ENCODE results near the gene GPC6.

The GPC6 gene

DNA sequence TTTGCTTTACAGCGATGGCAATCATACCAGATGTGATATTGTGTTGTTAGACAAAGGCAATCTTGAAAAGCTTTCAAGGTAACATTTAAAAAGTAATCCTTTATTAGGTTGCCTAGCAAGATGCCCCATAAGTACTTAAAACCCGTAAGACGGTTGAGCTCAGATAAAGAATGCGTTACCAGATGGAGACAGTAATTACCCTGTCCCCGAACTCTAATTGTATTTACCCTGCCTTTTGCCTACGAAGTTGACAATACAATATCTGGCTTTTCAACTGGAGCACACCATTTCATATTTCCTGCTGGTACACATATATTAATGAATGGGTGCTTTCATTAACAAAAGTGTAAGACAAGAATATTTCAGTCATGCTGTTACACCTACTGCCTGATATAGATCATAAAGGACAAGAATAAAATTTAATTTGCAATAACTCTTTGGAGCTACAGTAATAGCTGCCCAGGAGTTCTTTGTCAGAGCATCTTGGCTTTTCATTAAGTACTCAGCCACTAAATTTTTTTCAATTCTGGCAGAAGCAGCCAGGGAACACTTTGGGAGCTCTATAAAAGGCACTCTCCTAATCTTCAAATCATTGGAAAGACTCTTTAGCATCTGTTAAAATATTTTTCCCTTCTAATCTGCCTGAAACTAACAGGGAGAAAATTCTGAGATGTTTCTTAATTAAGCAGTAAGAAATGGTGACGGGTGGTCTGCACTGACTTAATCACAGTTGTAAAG lies 1189.1 kb downstream of the GPC6 start:
- H3K27me3 ChIP-seq (ENCODE audit: control insufficient read depth in 3 of 3, insufficient read depth in 3 of 3, low read depth in 1 of 3, low read length in 3 of 3) = no peaks in the 10 kb centered on the region
- WGBS, 2 donors (ENCODE audit: extremely low coverage in 2 of 2, insufficient read length in 2 of 2, insufficient replicate concordance in 1 of 2) = no CpG with 5 or more reads among the region's 7 CpGs
- H2BK15ac ChIP-seq (ENCODE audit: low read length) = no peak overlapping the region
- H3K9ac ChIP-seq (ENCODE audit: low read depth, low read length, poor library complexity) = no peak overlapping the region
- DNase-seq (ENCODE audit: low spot score) = no peak
- H3K14ac ChIP-seq (ENCODE audit: low read length) = no peak overlapping the region
- H3K79me1 ChIP-seq (ENCODE audit: low read depth, low read length) = no peaks in the 10 kb centered on the region
- no peak overlapping the region for H4K8ac ChIP-seq (ENCODE audit: low read depth, low read length)
- H2BK12ac ChIP-seq (ENCODE audit: low read length) = no peak overlapping the region
- no peak overlapping the region for H3K4me2 ChIP-seq (ENCODE audit: insufficient read depth, low read length, poor library complexity, severe bottlenecking)
- H3K9me3 ChIP-seq (replicated peaks in 1 of 2; ENCODE audit: control insufficient read depth in 2 of 2, insufficient read depth in 1 of 2, low read depth in 1 of 2, low read length in 2 of 2) = no peaks in the 10 kb centered on the region
- no peak overlapping the region for H2AK5ac ChIP-seq (ENCODE audit: low read depth, low read length)
- H3K4me1 ChIP-seq (ENCODE audit: control insufficient read depth in 2 of 2, insufficient read depth in 1 of 2, low read depth in 1 of 2, low read length in 2 of 2) = peaks cover 0 to 4% of the 10 kb centered on the region in 2 donors
- no peak overlapping the region for H3K4ac ChIP-seq (ENCODE audit: low read length)
- H3K36me3 ChIP-seq (replicated peaks in 1 of 2; ENCODE audit: control insufficient read depth in 2 of 2, insufficient read depth in 2 of 2, low read length in 2 of 2) = no peaks in the 10 kb centered on the region
- H2BK5ac ChIP-seq (ENCODE audit: low read length) = no peak overlapping the region
- H2BK120ac ChIP-seq (ENCODE audit: low read depth, low read length) = no peak overlapping the region
- no peak overlapping the region for H3K27ac ChIP-seq (replicated peaks; ENCODE audit: low read length)
- H2AFZ ChIP-seq (ENCODE audit: low read length) = no peak overlapping the region
- H4K91ac ChIP-seq (ENCODE audit: low read depth, low read length, poor library complexity) = no peak overlapping the region
- H3K23ac ChIP-seq (ENCODE audit: low read depth, low read length, poor library complexity) = no peak overlapping the region
- H3K4me3 ChIP-seq (ENCODE audit: low read length in 2 of 2) = no peak overlapping the region
- no peak overlapping the region for H3K18ac ChIP-seq (ENCODE audit: low read length)

GRCh38 chr13:94416454-94417080 lies 1190.0 kb downstream of the GPC6 start:
- no CpG with 5 or more reads among the region's 7 CpGs for WGBS, 2 donors (ENCODE audit: extremely low coverage in 2 of 2, insufficient read length in 2 of 2, insufficient replicate concordance in 1 of 2)
- Histone ChIP-seq H3K27ac (replicated peaks; ENCODE audit: low read length) (no peak overlapping the region), H3K14ac (ENCODE audit: low read length) (no peak overlapping the region), H3K18ac (ENCODE audit: low read length) (peak overlapping the region; percentile 0), H3K79me1 (ENCODE audit: low read depth, low read length) (no peaks in the 10 kb centered on the region), H3K9me3 (replicated peaks in 1 of 2; ENCODE audit: control insufficient read depth in 2 of 2, insufficient read depth in 1 of 2, low read depth in 1 of 2, low read length in 2 of 2) (peaks cover 3 to 4% of the 10 kb centered on the region in 2 donors), H3K23ac (ENCODE audit: low read depth, low read length, poor library complexity) (no peak overlapping the region), H2BK5ac (ENCODE audit: low read length) (no peak overlapping the region), H2BK12ac (ENCODE audit: low read length) (no peak overlapping the region), H2BK120ac (ENCODE audit: low read depth, low read length) (no peak overlapping the region), H3K4me2 (ENCODE audit: insufficient read depth, low read length, poor library complexity, severe bottlenecking) (no peak overlapping the region), H3K27me3 (ENCODE audit: control insufficient read depth in 3 of 3, insufficient read depth in 3 of 3, low read depth in 1 of 3, low read length in 3 of 3) (no peaks in the 10 kb centered on the region), H2AFZ (ENCODE audit: low read length) (no peak overlapping the region), H3K9ac (ENCODE audit: low read depth, low read length, poor library complexity) (no peak overlapping the region), H2BK15ac (ENCODE audit: low read length) (no peak overlapping the region), H2AK5ac (ENCODE audit: low read depth, low read length) (no peak overlapping the region), H3K4me1 (ENCODE audit: control insufficient read depth in 2 of 2, insufficient read depth in 1 of 2, low read depth in 1 of 2, low read length in 2 of 2) (peaks cover 0 to 4% of the 10 kb centered on the region in 2 donors), H3K4ac (ENCODE audit: low read length) (no peak overlapping the region), H4K91ac (ENCODE audit: low read depth, low read length, poor library complexity) (no peak overlapping the region), H4K8ac (ENCODE audit: low read depth, low read length) (no peak overlapping the region), H3K4me3 (ENCODE audit: low read length in 2 of 2) (no peak overlapping the region), H3K36me3 (replicated peaks in 1 of 2; ENCODE audit: control insufficient read depth in 2 of 2, insufficient read depth in 2 of 2, low read length in 2 of 2) (no peaks in the 10 kb centered on the region)
- DNase-seq (ENCODE audit: low spot score) = peak; percentile 40

- H3K27ac ChIP-seq (replicated peaks; ENCODE audit: low read length) = no peak overlapping the region
- H3K36me3 ChIP-seq (replicated peaks in 1 of 2; ENCODE audit: control insufficient read depth in 2 of 2, insufficient read depth in 2 of 2, low read length in 2 of 2) = no peaks in the 10 kb centered on the region
- no peak for DNase-seq (ENCODE audit: low spot score)
- peaks cover 3 to 4% of the 10 kb centered on the region in 2 donors for H3K9me3 ChIP-seq (replicated peaks in 1 of 2; ENCODE audit: control insufficient read depth in 2 of 2, insufficient read depth in 1 of 2, low read depth in 1 of 2, low read length in 2 of 2)
- H4K8ac ChIP-seq (ENCODE audit: low read depth, low read length) = no peak overlapping the region
- no peak overlapping the region for H2AK5ac ChIP-seq (ENCODE audit: low read depth, low read length)
- no peak overlapping the region for H3K4me2 ChIP-seq (ENCODE audit: insufficient read depth, low read length, poor library complexity, severe bottlenecking)
- no peak overlapping the region for H2BK12ac ChIP-seq (ENCODE audit: low read length)
- no peak overlapping the region for H2AFZ ChIP-seq (ENCODE audit: low read length)
- no peak overlapping the region for H2BK5ac ChIP-seq (ENCODE audit: low read length)
- H3K4me3 ChIP-seq (ENCODE audit: low read length in 2 of 2) = no peak overlapping the region
- H3K14ac ChIP-seq (ENCODE audit: low read length) = no peak overlapping the region
- no peaks in the 10 kb centered on the region for H3K27me3 ChIP-seq (ENCODE audit: control insufficient read depth in 3 of 3, insufficient read depth in 3 of 3, low read depth in 1 of 3, low read length in 3 of 3)
- no peak overlapping the region for H3K4ac ChIP-seq (ENCODE audit: low read length)
- H4K91ac ChIP-seq (ENCODE audit: low read depth, low read length, poor library complexity) = no peak overlapping the region
- H3K9ac ChIP-seq (ENCODE audit: low read depth, low read length, poor library complexity) = no peak overlapping the region
- peaks cover 0 to 4% of the 10 kb centered on the region in 2 donors for H3K4me1 ChIP-seq (ENCODE audit: control insufficient read depth in 2 of 2, insufficient read depth in 1 of 2, low read depth in 1 of 2, low read length in 2 of 2)
- H2BK120ac ChIP-seq (ENCODE audit: low read depth, low read length) = no peak overlapping the region
- H2BK15ac ChIP-seq (ENCODE audit: low read length) = no peak overlapping the region
- no peak overlapping the region for H3K18ac ChIP-seq (ENCODE audit: low read length)
- H3K23ac ChIP-seq (ENCODE audit: low read depth, low read length, poor library complexity) = no peak overlapping the region
- no peaks in the 10 kb centered on the region for H3K79me1 ChIP-seq (ENCODE audit: low read depth, low read length)
These were observed 1190.7 kb downstream of the GPC6 start for GRCh38 chr13:94417294-94417693.

- H3K4ac ChIP-seq (ENCODE audit: low read length) = no peak overlapping the region
- no peaks in the 10 kb centered on the region for H3K27me3 ChIP-seq (ENCODE audit: control insufficient read depth in 3 of 3, insufficient read depth in 3 of 3, low read depth in 1 of 3, low read length in 3 of 3)
- no peak overlapping the region for H3K14ac ChIP-seq (ENCODE audit: low read length)
- H3K9ac ChIP-seq (ENCODE audit: low read depth, low read length, poor library complexity) = no peak overlapping the region
- no peak overlapping the region for H2BK5ac ChIP-seq (ENCODE audit: low read length)
- WGBS, 2 donors (ENCODE audit: extremely low coverage in 2 of 2, insufficient read length in 2 of 2, insufficient replicate concordance in 1 of 2) = no CpG with 5 or more reads among the region's 1 CpG
- H2AFZ ChIP-seq (ENCODE audit: low read length) = no peak overlapping the region
- H3K4me3 ChIP-seq (ENCODE audit: low read length in 2 of 2) = no peak overlapping the region
- no peaks in the 10 kb centered on the region for H3K79me1 ChIP-seq (ENCODE audit: low read depth, low read length)
- no peak overlapping the region for H3K23ac ChIP-seq (ENCODE audit: low read depth, low read length, poor library complexity)
- H4K8ac ChIP-seq (ENCODE audit: low read depth, low read length) = no peak overlapping the region
- H3K36me3 ChIP-seq (replicated peaks in 1 of 2; ENCODE audit: control insufficient read depth in 2 of 2, insufficient read depth in 2 of 2, low read length in 2 of 2) = no peaks in the 10 kb centered on the region
- peaks cover 3 to 4% of the 10 kb centered on the region in 2 donors for H3K9me3 ChIP-seq (replicated peaks in 1 of 2; ENCODE audit: control insufficient read depth in 2 of 2, insufficient read depth in 1 of 2, low read depth in 1 of 2, low read length in 2 of 2)
- no peak overlapping the region for H2AK5ac ChIP-seq (ENCODE audit: low read depth, low read length)
- no peak overlapping the region for H3K27ac ChIP-seq (replicated peaks; ENCODE audit: low read length)
- H4K91ac ChIP-seq (ENCODE audit: low read depth, low read length, poor library complexity) = no peak overlapping the region
- no peak overlapping the region for H3K18ac ChIP-seq (ENCODE audit: low read length)
- peaks cover 0 to 4% of the 10 kb centered on the region in 2 donors for H3K4me1 ChIP-seq (ENCODE audit: control insufficient read depth in 2 of 2, insufficient read depth in 1 of 2, low read depth in 1 of 2, low read length in 2 of 2)
- H2BK12ac ChIP-seq (ENCODE audit: low read length) = no peak overlapping the region
- no peak for DNase-seq (ENCODE audit: low spot score)
- H2BK120ac ChIP-seq (ENCODE audit: low read depth, low read length) = no peak overlapping the region
- no peak overlapping the region for H3K4me2 ChIP-seq (ENCODE audit: insufficient read depth, low read length, poor library complexity, severe bottlenecking)
- no peak overlapping the region for H2BK15ac ChIP-seq (ENCODE audit: low read length)
These were observed 1192.8 kb downstream of the GPC6 start for GRCh38 chr13:94419304-94419924.

Measured in neuronal stem cell (in vitro differentiated cells).